ENCODE measurements around the gene UBASH3A.

- TF ChIP-seq POLR2A (IDR thresholded peaks at IDR 0.05) (no peak), CTCF (IDR thresholded peaks at IDR 0.05) (no peak)
These were observed 1.6 kb downstream of the UBASH3A start for GRCh38 chr21:42405064-42406013.
